Mucosa of gallbladder (tissue), 1 donor: ENCODE results near the gene PCBP3. TPM values are rescaled to one million over a fixed set of nuclear protein-coding genes. Genes with fewer than 3 reads are reported as not detected.
"Not testable (repeated sequence)": the region's sequence is repeated elsewhere in the genome, so short reads cannot be mapped to it uniquely, and the experiment has no call there.

Experiments
- DNase-seq: peaks from one replicate; pipeline ENCODE4 v3.0.0-alpha.2; 2020; ENCODE audit warnings: low spot score
- total RNA-seq: library from RNA; stranded (reverse); gene quantifications from one replicate; pipeline ENCODE4 v1.2.1, GENCODE V29; 2021
- donor health status: DM: no; HTN: no; CAD: no.

Gene PCBP3
- total RNA-seq, 1 donor from 2014 or later = 2.1 TPM

GRCh38 chr21:45808663-45809062 is 165.1 kb downstream of the PCBP3 start:
- DNase-seq = not testable (repeated sequence)

DNA sequence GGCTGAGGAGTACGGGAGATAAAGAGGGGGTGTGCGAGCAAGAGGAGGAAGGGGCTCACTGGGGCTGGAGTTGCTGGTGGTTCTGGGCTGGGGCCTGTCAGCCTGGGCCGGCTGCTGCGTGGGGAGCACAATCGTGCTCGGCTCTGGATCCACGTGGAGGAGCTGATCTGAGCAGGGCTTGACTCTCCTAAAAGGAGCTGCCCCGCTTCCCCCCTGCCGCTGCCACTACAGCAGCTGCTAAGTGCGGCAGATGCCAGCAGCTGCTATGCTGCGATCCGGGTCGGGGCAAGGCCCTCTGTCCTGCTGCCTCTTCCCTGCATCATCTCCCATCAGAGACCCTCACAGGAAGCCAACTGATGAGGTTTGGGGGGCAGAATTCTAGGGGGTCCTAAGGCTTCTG is 165.9 kb downstream of the PCBP3 start:
- DNase-seq = no peak

DNA sequence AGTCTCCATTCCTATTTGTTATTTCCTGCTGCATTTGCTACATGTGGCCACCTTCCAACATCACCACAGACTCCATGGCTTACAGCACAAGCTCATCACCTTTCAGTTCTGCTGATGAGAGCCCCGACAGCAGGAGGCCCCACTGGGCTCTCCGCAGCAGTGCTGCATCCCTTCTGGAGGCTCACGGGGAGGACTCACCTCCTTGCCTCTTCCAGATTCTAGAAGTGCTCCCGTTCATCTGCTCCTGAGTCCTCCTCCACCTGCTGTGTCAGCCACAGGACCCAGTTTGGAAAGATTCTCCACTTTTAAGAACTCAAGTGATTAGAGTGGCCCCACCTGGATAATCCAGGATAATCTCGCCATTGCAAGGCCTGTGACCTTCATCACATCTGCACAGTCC is 167.6 kb downstream of the PCBP3 start:
- no peak for DNase-seq

GRCh38 chr21:45814210-45814940 is 170.8 kb downstream of the PCBP3 start:
- DNase-seq = not testable (repeated sequence)

DNA sequence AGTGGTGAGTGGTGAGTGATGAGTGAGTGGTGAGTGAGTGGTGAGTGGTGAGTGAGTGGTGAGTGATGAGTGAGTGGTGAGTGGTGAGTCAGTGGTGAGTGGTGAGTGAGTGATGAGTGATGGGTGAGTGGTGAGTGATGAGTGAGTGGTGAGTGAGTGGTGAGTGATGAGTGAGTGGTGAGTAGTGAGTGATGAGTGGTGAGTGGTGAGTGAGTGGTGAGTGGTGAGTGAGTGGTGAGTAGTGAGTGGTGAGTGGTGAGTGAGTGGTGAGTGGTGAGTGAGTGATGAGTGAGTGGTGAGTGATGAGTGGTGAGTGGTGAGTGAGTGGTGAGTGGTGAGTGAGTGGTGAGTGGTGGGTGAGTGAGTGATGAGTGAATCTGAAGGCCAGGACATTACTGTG is 172.3 kb downstream of the PCBP3 start:
- not testable (repeated sequence) for DNase-seq

DNA sequence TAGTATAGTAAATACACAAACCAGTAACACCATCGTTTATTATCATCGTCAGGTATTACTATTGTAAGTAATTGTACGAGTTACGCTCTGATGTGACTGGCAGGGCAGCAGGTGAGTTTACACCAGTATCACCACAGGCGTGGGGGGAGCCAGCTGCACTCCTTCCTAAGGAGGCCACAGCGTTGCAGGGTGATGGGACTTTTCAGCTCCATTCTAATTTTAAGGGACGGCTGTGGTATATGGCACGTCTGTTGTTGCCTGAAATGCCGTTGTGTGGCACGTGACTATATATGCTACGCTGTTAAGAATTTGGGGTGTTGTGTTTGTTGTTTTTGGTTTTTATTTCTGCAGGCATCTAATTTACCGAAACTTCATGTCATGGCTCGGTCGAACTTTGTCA is 173.3 kb downstream of the PCBP3 start:
- DNase-seq = no peak

GRCh38 chr21:45817345-45817744 is 173.8 kb downstream of the PCBP3 start:
- no peak for DNase-seq

- DNase-seq = no peak
Observed at GRCh38 chr21:45818276-45818903, 174.9 kb downstream of the PCBP3 start.

- no peak for DNase-seq
Observed at GRCh38 chr21:45818904-45819285, 175.4 kb downstream of the PCBP3 start.

DNA sequence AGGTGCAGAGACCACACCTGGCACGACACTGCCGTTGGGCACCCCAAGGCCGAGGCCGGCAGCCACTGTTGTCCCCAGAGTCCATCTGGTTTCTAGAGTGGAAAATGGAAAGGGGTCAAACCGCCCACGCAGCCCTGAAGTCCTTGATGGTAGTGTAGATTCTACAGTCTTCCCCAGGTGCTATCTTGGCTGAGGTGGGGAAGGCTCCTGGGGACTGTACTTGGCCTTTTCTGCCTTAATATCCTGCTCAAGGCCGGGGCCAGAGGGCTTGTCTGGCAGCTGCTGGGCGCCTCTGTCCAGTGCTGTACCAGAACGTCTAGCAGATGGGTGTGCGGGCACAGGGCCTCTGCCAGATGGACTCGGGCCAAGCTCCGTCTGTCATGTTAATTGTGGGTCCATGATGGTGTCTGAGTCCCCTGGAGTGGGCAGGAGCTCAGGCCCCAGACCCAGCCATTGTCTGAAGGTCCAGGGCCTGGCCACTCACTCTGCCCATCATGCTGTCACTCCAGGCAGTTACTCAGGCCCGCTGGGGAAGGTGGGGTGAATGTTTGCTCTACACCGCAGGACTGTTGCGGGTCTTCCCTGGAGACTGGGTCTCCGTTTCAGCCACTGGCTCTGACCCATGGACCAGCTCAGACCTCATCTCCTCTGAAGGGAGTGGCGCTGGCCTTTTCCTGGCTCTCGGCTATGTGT is 176.1 kb downstream of the PCBP3 start:
- DNase-seq = no peak

GRCh38 chr21:45820171-45821091 is 176.9 kb downstream of the PCBP3 start:
- DNase-seq = peak; percentile 59

DNA sequence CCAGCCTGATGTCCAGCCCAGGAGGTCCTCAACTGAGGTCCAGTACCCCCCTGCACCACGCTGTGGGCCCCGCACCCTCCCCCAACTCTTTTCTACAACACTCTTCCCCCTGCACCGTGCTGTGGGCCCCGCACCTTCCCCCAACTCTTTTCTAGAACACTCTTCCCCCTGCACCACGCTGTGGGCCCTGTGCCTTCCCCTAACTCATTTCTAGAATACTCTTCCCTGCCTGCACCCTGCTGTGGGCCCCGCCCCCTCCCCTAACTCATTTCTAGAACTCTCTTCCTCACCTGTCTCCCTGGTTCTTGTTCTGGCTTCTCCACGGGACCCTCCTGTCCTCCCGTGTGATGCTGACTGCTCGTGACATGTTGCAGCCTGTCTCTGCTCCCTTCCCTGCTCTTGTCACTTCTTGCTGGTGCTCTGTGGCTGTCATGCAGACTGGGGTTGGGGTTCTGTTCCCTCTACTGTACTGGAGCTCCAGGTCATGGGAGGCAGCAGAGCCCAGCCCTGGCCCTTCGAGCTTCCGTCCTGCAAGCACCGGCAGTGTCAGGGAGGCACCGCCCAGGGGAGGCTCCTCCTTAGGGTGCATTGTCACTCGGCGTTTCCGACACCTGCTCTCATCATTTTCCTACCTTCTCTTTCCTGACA is 177.9 kb downstream of the PCBP3 start:
- DNase-seq = no peak

DNA sequence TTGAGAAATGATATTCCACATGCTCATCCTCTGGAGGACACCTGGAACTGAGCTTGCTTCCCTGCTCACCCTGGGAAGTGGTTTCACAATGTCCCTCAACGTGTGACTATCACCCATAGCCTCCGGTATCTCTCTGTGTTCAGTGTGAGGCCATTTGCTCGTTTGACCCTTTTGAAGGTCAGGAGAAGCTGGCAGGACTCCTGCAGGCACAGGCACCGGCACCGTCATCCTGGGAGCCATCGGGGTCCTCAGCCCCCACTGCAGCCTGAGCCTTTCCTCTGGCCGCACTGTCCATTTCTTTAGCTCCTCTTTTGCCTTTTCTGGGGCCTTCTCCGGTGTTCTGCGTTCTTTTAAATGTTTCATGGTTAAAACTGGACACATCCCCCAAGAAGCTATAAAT is 178.5 kb downstream of the PCBP3 start:
- DNase-seq = no peak

- DNase-seq = no peak
Observed at GRCh38 chr21:45822429-45823099, 179.0 kb downstream of the PCBP3 start.

GRCh38 chr21:45823100-45823681 is 179.7 kb downstream of the PCBP3 start:
- no peak for DNase-seq

DNA sequence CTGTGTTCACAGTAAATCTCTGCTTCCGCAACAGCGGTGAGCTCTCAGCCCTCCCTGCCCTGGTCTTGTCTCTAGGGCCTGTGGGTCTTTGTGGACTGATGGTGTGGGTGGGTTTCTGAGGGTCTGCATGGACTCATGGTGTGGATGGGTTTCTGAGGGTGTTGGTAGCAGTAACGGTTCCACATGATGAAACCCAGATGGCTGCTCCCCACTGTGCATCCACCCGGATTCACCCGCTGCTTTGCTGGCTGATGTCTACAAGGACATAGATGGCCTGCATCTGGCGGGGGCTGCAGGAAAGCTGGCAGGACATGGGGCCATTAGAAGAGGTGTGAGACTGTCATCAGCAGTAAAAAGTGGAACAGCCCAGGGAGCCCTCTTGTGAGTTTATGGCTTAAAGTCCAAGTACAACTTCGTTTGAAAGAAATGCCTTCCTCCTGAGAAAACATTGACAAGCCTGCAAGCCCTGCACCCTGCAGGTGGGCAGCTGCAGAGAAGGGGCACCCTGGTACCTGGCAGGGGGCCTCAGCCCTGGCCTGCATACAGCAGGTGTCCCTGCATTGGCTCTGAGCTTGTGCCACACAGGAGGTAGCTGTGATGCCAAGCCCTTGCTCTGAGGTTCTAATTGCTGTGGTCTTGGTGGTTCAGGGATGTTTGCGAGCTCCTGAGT is 181.2 kb downstream of the PCBP3 start:
- DNase-seq = no peak

- no peak for DNase-seq
Observed at GRCh38 chr21:45825219-45825618, 181.7 kb downstream of the PCBP3 start.

DNA sequence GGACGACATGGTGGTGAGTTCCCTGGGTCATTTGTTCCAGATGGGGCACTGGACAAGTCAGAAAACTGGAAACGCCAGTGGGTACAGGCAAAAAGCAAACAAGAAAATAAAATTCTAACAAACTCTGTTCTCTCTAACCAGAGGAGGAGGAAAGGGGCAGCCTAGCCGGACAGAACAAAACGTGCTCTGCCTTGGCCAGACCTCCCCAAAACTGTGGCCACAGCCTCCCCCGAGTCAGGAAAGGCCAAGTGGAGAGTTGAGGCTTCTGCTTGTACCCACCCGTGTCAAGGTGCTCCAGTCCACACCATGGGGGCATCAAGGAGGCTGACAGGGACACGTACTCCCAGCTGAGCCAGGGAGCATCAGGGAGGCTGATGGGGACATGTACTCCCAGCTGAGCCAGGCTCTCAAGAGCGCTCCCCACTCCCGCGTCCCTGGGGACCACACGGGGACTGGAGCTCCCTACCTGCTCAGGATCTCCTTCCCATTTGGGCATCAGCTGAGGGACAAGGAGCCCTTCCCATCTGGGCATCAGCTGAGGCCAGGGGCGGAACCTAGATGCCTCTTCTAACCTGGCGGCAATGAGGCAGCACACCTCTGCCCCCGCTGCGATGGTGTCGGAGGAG is 183.3 kb downstream of the PCBP3 start:
- DNase-seq = no peak

- no peak for DNase-seq
Observed at GRCh38 chr21:45827302-45827692, 183.8 kb downstream of the PCBP3 start.
